Stimulated activated CD8-positive, alpha-beta memory T cell treated with anti-CD3 and anti-CD28 coated beads, Interleukin-4, amount 100 ng/mL, for 48 hours (primary cell): ENCODE results near the gene SLC2A5.
"Not testable (repeated sequence)": the region's sequence is repeated elsewhere in the genome, so short reads cannot be mapped to it uniquely, and the experiment has no call there.

Source experiments
- DNase-seq: peaks from one replicate; pipeline ENCODE4 v3.0.0-alpha.2; 2020

The SLC2A5 gene

GRCh38 chr1:9031484-9032259 is 37.8 kb downstream of the SLC2A5 start:
- no peak for DNase-seq

DNA sequence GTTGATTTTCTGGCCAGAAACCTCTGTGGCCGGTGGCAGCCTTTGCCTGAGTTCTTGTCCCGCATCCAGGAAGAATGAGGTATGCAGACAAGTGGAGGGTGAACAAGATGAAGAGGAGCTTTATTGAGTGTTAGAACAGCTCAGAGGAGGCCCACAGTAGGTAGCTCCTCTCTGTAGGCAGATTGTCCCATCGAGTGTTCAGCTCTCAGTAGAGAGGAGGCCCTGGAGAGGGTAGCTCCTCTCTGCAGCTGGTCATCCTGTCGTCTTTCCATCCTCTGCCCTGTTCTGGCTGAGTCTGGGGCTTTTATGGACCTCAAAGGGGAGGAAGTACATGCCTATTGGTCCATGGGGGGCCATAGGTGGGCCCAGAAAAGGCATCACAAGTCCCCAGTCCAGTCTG is 38.4 kb downstream of the SLC2A5 start:
- DNase-seq = not testable (repeated sequence)

DNA sequence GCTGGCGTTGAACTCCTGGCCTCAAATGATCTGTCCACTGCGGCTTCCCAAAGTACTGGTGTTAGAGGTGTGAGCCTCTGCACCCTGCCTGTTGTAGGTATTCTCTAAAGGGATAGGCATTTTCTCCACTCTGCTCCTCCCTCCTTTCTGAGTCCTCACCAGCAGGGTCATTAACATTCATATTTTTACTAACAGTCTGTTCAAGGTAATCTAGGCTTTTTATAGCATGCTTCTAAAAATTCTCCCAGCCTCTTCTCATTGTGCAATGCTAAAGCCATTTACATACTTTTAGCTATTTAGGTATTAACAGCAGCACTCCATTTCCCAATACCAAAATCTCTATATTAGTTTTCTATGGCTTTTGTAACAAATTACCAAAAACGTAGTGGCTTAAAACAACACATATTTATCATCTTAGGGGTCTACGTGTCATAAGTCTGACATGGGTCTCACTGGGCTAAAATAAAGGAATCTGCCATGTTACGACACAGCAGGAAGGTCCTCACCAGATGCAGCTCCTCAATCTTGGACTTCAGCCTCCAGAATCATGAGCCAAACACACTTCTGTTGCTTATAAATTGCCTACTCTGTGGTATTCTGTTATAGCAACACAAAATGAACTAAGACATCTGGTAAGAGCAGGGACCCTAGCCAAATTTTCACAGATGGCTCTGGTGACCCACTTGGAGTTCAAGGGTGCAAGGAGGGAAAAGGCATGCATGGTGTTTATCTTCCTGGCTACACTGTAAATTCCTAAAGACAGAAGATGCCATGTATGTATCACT is 40.3 kb downstream of the SLC2A5 start:
- no peak for DNase-seq

- no peak for DNase-seq
Measured at GRCh38 chr1:9027307-9027706, 42.1 kb downstream of the SLC2A5 start.

- no peak for DNase-seq
Measured at GRCh38 chr1:9025449-9025848, 44.0 kb downstream of the SLC2A5 start.

- DNase-seq = no peak
Measured at GRCh38 chr1:9024837-9025236, 44.6 kb downstream of the SLC2A5 start.

DNA sequence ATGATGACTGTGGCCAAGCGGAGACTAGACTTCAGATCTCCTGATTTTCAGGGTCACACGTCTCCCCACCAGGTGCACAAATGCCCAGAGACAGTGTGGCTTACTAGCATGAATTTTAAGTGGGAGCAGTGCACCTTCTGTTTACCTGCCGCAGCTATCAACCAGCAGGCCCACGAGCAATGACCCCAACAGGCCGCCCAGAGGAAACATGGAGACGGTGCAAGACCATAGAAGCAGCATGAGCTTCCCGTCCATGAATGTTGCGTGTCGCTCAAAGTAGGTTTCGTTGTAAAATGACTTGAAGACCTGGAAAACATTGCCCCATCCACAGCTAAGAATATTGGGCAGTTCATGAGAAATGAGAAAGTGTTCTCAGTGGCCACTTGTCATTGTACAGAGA is 46.7 kb downstream of the SLC2A5 start:
- no peak for DNase-seq

DNA sequence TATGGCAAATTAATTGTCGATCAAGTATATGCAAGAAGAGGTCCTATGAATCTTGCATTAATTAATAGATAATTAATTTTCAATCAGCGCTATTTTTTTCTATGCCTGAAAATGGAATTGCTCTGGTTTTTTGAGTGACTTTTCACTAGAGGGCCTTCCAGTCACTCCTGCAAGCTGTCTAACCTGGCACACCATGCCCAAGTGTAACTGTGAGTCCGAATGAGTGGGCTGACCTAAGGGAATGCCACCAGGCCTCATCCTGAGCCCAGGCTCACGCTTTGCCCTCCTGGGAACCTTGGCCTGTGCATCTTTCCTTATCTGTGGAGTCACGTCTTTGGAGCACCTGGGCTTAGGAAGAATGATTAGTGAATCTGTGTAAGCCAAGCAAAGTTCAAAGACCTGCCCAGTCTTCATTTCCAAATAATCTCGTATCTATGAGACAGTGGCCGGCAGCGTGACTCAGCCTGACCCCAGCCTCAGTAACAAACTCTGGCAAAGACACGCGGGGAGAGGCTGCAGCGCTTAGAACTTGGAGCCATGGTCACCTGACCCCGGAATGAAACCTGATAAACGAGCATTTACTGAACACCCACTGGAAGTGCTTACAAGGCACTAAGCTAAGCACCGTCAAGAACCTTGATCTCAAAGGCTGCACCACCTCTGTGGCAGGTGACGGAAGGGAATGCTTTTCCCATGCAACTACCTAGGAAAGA is 47.3 kb downstream of the SLC2A5 start:
- not testable (repeated sequence) for DNase-seq

- no peak for DNase-seq
Measured at GRCh38 chr1:9020305-9020704, 49.1 kb downstream of the SLC2A5 start.

GRCh38 chr1:9019896-9020295 is 49.5 kb downstream of the SLC2A5 start:
- DNase-seq = no peak

GRCh38 chr1:9018333-9018732 is 51.1 kb downstream of the SLC2A5 start:
- DNase-seq = no peak

DNA sequence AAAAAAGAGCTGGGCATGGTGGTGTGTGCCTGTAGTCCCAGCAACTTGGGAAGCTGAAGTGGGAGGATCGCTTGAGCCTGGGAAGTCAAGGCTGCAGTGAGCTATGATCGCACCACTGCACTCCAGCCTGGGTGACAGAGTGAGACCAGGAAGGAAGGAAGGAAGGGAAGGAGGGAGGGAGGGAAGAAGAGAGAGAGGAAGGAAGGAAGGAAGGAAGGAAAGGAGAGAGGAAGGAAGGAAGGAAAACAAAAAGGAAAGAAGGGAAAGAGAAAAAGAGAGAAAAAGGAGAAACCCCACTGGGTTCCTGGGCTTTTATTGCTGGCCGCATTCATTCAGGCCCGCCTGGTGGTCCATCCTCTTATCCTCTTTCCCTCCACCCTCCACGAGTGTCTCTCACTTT is 53.0 kb downstream of the SLC2A5 start:
- no peak for DNase-seq

- DNase-seq = no peak
Measured at GRCh38 chr1:9014475-9015375, 54.7 kb downstream of the SLC2A5 start.

GRCh38 chr1:9013819-9014218 is 55.6 kb downstream of the SLC2A5 start:
- no peak for DNase-seq

DNA sequence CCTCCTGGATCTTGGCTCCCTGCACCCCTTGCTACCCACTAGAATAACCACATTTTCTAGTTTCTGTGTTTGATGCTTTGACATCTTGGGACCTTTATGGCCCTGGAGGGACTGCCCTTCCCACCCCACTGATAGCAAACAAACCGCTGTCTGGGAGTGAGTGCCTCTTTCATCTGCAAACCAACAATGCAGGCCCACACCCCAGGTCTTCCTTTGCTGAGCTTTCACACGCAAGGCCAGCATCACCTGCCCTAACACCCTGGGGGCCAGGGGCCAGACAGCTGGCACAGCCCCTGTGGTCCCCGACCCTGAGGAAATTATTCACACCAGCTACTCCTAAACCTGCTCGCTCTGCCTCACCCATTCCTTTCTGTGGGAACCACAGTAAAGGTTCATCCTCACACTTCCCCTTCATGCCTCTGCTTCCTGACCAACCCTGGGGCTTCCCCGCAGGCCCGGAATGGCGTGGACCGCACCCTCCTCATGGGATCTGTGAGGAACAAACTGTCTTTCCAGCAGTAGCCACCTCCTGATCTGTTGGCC is 58.6 kb downstream of the SLC2A5 start:
- no peak for DNase-seq

DNA sequence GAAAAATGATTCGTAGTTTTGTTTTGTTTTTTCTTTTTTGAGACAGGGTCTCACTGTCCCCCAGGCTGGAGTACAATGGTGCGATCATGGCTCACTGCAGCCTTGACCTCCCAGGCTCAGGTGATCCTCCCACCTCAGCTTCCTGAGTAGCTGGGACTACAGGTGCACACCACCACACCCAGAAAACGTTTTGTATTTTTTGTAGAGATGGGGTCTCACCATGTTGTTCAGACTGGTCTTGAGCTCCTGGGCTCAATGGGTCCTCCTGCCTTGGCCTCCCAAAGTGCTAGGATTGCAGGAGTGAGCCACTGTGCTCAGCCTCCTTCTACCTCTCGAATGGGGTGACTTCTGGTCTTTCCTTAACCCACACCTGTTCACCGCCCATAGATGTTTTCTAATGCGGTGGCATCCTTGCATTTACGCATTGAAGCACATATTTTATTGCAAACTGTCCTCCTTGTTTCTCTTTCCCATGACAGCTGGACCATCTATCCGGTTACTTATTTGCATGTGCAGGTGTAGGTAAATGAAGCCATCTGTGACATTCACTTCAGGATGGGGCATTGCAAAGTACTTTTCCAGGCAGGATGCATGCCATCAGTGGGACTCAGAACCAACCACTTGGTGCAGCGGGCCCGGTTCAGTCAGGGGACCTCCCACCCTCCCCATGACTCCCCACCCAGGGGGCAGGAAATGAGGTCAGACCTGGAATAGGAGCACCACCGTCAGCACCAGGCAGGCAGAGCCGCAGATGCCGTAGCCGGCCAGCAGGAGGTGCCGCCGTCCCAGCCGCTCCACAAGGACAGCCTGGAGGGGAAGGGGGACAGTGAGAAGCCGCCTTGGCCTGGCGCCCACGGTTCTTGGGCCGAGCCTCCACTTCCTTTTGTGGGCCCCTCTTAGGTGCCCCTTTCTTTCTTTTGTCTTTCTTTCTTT is 59.7 kb downstream of the SLC2A5 start:
- DNase-seq = peak; percentile 62

- no peak for DNase-seq
Measured at GRCh38 chr1:9008236-9008635, 61.2 kb downstream of the SLC2A5 start.

DNA sequence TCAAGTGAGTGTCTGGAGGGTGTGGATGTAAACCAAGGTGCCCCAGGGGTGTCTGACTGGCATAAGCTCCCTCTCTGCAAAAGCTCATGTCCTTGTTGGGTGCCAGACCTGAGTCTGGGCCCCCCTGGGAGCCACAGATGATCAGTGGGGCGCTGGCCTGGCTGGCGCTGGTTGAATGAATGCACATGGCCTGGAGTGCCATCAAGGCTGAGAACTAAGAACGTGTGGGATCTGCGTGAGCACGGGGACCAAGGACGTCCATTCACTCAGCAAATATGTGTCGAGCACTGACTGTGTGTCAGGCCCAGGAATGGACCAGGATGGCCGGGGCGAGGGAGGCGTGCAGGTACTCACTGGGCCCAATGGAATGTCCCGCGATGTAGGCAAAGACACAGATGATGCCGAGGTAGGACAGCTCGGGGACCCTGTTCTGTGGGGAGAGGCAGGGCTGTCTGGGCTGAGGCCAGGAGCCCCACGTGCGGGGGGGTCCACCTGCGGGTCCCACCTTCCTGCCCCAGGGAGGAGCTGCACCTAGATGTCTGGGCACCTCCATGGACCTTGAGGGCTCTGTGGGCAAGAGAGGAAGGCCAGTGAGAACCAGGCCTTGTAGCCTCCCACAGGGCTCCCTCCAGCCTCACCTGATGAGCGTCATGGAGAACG is 62.3 kb downstream of the SLC2A5 start:
- DNase-seq = no peak

DNA sequence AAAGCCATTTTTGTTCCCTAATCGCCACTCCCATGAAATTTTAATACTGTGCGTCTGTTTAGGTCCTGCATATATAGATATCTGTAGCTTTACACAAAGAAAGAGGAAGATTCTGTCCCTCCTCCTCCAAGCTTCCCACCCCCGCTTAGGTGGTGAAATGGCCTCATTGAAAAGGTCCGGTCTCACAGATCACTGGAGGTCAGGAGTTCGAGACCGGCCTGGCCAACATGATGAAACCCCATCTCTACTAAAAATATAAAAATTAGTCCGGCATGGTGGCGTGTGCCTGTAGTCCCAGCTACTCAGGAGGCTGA is 64.1 kb downstream of the SLC2A5 start:
- DNase-seq = no peak

DNA sequence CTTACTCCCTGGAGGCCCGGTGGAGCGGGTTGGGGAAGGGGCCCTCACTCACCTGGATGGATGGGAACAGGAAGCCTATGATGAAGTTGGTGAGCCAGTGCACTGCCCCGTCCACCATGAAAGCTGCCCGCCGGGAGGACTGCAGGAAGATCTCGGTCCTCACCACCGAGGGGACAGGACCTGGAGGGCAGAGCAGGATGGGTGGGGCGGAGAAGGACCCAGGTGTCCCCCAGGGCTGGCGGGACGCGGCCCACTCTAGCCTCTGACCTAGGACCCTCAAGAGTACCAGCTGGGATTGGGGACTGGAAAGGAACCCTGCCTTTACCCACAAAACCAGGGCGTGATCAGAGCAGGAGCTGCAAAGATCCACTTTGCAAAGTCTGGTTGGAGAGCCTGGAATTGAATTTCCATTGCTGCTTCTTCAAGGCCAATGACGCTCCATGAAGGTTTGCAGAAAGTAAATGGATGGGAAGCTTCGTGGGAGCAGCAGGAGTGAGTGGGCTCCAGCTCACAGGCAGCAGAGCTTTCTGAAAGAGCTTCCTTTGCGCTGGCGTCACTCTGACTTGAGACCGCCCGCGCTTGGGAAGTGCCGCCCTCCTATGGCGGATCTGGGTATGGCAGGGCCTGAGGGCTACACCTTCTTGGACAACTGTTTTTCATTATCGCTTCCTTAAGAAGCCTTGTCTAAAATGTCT is 64.6 kb downstream of the SLC2A5 start:
- DNase-seq = peak; percentile 95
